HG02571 (cell line): ENCODE results near the gene ELL2.
A peak's percentile ranks its signal among the peaks of the same experiment; 100 is the strongest.

Experiments
- ATAC-seq: cut with Tn5 transposase; IDR thresholded peaks from one replicate; pipeline ENCODE4 v1.9.1; 2021; ENCODE audit warnings: mild to moderate bottlenecking, moderate library complexity; ENCODE audit not compliant: unreplicated experiment

The ELL2 gene

GRCh38 chr5:95884017-95884325 is 77.7 kb downstream of the ELL2 start:
- ATAC-seq = no peak

GRCh38 chr5:95883185-95884016 is 78.2 kb downstream of the ELL2 start:
- ATAC-seq = no peak

- no peak for ATAC-seq
Observed at GRCh38 chr5:95881833-95882232, 79.8 kb downstream of the ELL2 start.

DNA sequence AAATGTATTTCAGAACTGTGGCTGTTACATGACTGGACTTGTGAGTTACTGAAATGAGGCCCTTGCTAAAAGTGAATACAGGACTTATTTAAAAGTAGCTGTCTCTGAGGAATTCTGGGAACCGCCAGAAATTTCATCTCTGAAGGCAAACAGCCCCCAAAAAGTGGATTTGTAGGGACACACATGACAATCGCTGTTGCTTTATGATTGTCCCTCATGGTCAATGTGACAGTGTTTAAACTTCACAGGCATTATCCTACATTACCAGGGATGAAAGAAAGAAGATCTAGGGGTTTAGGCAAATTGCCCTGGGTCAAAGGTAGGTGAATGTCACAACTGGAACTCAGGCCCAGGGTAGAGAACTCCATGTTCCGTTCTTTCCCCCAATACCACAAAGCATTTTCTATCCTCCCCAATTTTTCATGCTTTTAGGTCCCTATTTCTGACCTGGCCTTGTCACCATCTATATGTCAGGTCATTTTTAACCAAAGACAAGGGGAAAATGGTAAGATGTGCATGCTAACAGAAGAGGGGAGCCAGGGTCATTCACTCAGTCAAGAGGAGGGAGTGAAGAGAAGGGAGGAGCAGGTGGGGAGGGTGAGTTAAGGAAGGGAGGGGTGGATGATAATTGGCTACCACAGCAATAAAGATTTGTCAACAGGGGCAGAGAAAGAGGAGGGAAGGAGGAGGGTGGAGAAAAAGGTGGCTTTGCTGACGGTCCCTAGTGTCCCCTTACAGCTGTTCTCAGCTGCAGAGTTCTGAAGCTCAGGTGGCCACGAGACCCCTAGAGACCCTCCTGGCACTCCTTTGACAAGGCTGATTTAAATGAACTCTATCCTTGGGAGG is 81.3 kb downstream of the ELL2 start:
- ATAC-seq = no peak

DNA sequence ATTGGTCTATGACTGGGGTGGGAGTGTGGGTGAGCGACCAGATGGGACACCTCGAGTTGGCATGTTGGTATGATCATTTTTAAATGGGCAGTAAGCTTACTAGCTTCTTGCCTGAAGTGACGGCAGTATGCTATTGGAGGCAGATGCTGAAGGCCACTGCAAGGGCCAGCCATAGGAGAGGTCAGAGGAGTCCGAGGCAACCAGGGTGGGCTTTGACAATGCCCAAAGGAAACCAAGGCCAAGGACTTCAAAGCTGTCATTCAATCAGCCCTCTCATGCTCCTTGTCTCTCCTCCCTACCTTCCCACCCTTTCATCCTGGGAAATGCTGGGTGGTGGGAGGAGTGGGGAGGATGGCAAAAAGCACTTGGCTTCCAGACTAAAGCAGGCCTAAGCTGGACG is 82.0 kb downstream of the ELL2 start:
- ATAC-seq = no peak

- ATAC-seq = no peak
Observed at GRCh38 chr5:95878417-95879323, 83.0 kb downstream of the ELL2 start.

DNA sequence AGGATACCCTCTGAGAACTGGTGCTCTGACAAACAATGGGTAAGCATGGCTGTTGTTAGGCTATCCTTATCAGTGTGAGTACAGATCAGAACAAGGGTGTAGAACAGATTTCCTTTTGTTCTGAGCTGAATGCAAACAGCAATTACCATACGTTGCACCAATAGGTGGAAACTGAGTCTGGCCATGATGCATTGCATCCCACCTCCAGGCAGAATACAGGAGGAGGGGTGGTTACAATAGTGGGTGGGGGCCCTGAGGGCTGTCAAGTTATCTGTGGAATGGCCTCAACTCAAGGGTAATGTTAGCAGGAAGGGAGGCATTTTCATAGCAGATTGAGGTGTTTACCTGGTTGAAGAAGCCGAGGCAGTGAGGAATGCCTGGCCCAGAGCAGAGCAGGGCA is 84.9 kb downstream of the ELL2 start:
- no peak for ATAC-seq

DNA sequence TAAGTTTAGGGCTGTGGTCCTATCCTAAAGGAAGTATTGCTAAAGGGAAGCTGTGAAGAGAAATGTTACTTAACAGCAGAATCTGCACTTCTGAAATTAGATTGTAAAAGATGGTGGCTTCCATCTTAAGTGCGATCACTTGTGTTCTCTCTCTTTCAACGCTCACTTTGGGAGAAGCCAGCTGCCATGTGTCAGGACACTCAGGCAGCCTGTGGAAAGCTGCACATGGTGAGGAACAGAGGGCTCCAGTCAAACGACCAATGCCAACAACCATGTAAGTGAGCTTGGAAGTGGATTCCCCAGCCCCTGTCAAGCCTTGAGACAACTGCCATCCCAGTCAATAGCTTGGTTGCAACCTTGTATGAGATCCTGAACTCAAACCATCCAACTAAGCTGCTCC is 87.4 kb downstream of the ELL2 start:
- ATAC-seq = no peak

- no peak for ATAC-seq
Observed at GRCh38 chr5:95873351-95873750, 88.3 kb downstream of the ELL2 start.

GRCh38 chr5:95872346-95873268 is 89.0 kb downstream of the ELL2 start:
- ATAC-seq = no peak

DNA sequence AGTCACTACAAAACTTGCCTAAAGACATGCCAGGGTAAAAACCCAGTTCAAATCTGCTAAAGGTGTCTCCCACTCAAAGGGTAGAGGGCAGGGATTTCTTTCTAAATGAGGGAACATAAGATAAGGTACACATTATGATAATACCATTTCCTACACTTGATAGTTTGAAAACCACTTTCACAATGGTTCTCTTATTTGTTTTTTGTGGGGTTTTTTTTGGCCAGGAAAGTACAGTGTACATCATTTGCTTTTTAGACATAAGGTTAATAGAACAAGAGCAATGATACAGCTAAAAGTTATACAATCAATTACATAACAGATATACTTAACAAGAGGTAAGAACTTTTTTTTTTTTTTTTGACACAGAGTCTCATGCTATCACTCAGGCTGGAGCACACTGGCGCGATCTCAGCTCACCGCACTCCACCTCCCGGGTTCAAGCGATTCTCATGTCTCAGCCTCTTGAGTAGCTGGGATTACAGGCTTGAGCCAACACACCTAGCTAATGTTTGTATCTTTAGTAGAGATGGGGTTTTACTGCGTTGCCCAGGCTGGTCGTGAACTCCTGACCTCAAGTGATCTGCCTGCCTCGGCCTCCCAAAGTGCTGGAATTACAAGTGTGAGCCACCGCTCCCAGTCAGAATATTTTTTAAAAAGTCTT is 90.4 kb downstream of the ELL2 start:
- ATAC-seq = no peak

- ATAC-seq = peak; percentile 56
Observed at GRCh38 chr5:95870105-95870672, 91.5 kb downstream of the ELL2 start.

- peak; percentile 40 for ATAC-seq
Observed at GRCh38 chr5:95869173-95869855, 92.3 kb downstream of the ELL2 start.

- ATAC-seq = no peak
Observed at GRCh38 chr5:95868136-95868535, 93.5 kb downstream of the ELL2 start.

DNA sequence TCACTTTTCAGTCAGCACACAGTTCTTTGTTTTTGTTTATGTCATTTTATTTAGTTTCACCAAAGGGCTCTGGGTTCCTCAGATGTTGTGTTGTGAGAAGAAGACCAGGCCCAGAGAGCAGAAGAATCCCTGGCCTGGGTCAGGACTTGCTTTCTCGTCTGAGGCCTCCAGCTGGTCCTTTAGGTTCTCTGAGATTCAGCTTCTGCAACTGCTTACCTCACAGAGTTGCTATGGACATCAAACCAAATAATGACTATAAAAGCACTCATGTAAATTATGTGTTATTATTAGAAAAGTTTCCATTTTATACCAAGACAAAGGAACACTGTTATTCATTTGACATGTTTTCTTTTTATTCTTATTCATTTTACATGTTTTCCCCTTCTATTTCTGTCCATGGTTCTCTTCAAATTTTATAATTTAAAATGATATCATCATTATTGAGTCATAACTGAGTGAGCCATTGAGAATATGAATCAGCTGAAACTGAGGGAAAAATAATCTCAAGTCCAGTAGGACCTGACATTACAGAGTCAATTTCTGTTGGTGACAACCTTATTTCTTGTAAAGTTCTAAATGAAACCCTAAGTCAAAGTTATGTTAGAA is 95.1 kb downstream of the ELL2 start:
- no peak for ATAC-seq

DNA sequence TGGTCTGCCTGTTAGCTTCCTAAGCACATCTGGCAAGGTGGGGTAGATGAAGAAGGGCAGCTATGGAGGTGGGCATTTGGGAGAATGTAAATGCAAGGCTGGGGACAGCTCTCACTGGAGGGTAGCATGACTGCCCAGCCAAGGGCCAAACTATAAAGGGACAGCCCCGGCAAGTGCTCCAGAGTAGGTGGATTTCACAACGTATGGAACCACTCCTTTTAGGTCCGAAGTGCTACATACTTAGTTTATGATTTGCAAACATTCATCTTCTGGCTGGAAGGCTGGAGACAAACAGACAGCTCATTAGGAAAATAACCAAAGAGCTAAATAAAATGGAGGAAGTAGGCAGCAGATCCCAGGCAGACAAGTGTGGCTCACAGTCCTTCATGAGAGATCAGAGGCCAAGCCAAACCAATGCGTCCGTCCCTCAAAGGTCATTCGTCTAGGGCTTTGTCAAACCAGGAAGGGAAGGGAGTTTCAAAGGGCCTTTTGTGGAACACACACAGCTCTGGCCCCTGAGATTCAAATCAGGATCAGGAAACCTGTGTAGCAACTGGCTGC is 96.6 kb downstream of the ELL2 start:
- ATAC-seq = no peak

DNA sequence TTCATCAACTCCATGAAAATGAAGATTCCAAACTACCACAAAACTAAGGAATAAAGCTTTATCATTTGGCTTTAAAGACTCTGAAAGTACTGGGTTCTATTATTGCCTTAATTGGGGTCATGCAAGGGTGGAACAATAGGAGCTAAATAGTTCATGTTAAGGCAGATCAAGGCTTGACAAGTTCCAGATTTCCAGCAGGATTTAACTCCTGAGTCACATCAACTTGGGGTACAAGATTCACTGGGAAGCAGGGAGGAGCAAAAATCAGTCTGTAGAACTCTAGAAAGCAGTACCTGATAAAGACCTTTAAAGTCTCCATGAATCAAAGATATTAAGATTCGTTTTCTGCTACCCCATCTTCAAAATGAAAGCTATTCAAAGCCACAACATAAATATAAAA is 97.2 kb downstream of the ELL2 start:
- no peak for ATAC-seq

DNA sequence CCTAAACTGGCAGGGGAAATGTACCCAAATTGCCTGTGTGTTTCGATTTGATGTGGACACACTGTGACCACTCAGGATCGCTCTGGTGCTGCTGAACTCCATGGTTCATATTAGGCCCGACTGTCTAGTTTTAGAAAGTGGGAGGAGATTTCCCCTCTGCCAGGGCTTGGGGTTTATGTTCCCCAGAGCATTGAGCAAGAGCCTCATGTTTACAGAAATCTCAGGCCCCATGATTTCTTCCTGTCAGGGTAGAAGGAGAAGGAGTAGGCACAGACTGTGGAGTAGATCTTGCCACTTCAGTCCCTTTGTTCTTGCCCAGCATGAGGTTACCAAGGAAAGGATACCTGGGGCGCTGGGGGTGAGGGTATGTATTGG is 98.3 kb downstream of the ELL2 start:
- ATAC-seq = no peak
